HepG2 (cell line): ENCODE measurements around the gene ADM. TPM values are rescaled to one million over a fixed set of nuclear protein-coding genes. Genes with fewer than 3 reads are reported as not detected.

Source experiments
- CC2D1A ChIP-seq: sonication (generic); formaldehyde crosslinking; IDR thresholded peaks from 2 replicates; pipeline ENCODE4 v1.8.1; 2023; ENCODE audit warnings: mild to moderate bottlenecking, missing genetic modification reagents
- CHD2 ChIP-seq: IDR thresholded peaks from 2 replicates; pipeline ENCODE4 v1.6.1; 2011; ENCODE audit warnings: low read depth, low read length, improper control_type of control experiment
- ERF ChIP-seq: IDR thresholded peaks from 2 replicates; pipeline ENCODE4 v1.6.1; 2018; ENCODE audit warnings: missing biosample characterization, missing genetic modification reagents
- FOSL1 ChIP-seq: sonication (generic); formaldehyde crosslinking; IDR thresholded peaks from 2 replicates; pipeline ENCODE4 v1.9.0; 2021; ENCODE audit warnings: missing genetic modification reagents, borderline replicate concordance
- JUN ChIP-seq: sonication (generic); formaldehyde crosslinking; IDR thresholded peaks from 2 replicates; pipeline ENCODE4 v1.4.0; 2020; ENCODE audit warnings: mild to moderate bottlenecking, missing genetic modification reagents
- MED8 ChIP-seq: sonication (generic); formaldehyde crosslinking; IDR thresholded peaks from 2 replicates; pipeline ENCODE4 v1.8.1; 2023; ENCODE audit warnings: mild to moderate bottlenecking, missing genetic modification reagents; ENCODE audit not compliant: insufficient replicate concordance
- PTBP1 ChIP-seq: fragments of 200-400 bp; formaldehyde crosslinking; IDR thresholded peaks from 2 replicates; pipeline ENCODE4 v1.6.1; 2018; ENCODE audit warnings: low read length, low read depth; ENCODE audit not compliant: poor library complexity, severe bottlenecking
- REPIN1 ChIP-seq: sonication (generic); formaldehyde crosslinking; IDR thresholded peaks from 2 replicates; pipeline ENCODE4 v1.8.0; 2022; ENCODE audit warnings: missing genetic modification reagents, low read depth, mild to moderate bottlenecking, borderline replicate concordance
- WIZ ChIP-seq: sonication (generic); formaldehyde crosslinking; IDR thresholded peaks from 2 replicates; pipeline ENCODE4 v1.5.1; 2020; ENCODE audit warnings: mild to moderate bottlenecking, missing genetic modification reagents
- ZFX ChIP-seq: sonication (generic); formaldehyde crosslinking; IDR thresholded peaks from 2 replicates; pipeline ENCODE4 v1.4.0; 2020; ENCODE audit warnings: mild to moderate bottlenecking, low read depth, missing genetic modification reagents, moderate library complexity
- ZNF234 ChIP-seq: sonication (generic); formaldehyde crosslinking; conservative IDR thresholded peaks from 2 replicates; pipeline ENCODE4 v1.5.1; 2020; ENCODE audit warnings: mild to moderate bottlenecking, missing genetic modification reagents
- ZNF512B ChIP-seq: sonication (generic); formaldehyde crosslinking; IDR thresholded peaks from 2 replicates; pipeline ENCODE4 v1.5.1; 2020; ENCODE audit warnings: missing genetic modification reagents, mild to moderate bottlenecking, borderline replicate concordance
- ZNF879 ChIP-seq: sonication (generic); formaldehyde crosslinking; IDR thresholded peaks from 2 replicates; pipeline ENCODE4 v1.8.1; 2023; ENCODE audit warnings: missing genetic modification reagents
- polyA plus RNA-seq, 8 experiments: library from polyadenylated mRNA; depleted of rRNA in 3 of 8; stranded (reverse) in 7 of 8; unstranded in 1 of 8; fragments of >200 nt; fragmentation: Illumina TruSeq in 4 of 8; extraction: Trizol in 4 of 8; gene quantifications; 2 replicates each; pipeline versions ENCODE4 v1.2.1 to v1.2.3, GENCODE V29; 2011 to 2016; ENCODE audit warnings: low read depth in 4 of 8, missing spikeins in 1 of 8, mixed read lengths in 1 of 8; ENCODE audit not compliant: insufficient read depth in 1 of 8
- total RNA-seq, 5 experiments: library from RNA; depleted of rRNA; stranded (reverse); fragments of >200 nt; fragmentation: Illumina TruSeq; extraction: Trizol; gene quantifications; 2 replicates each; pipeline ENCODE4 v1.2.3, GENCODE V29; 2016; ENCODE audit warnings: low read depth in 1 of 5
- TF ChIP-seq, protein P1 (sequence below): sonication (generic); formaldehyde crosslinking; IDR thresholded peaks from 2 replicates; pipeline ENCODE4 v1.5.1; 2020; ENCODE audit warnings: mild to moderate bottlenecking, missing genetic modification reagents
- TF ChIP-seq, protein P2 (sequence below): sonication (generic); formaldehyde crosslinking; IDR thresholded peaks from 2 replicates; pipeline ENCODE4 v1.4.0; 2020; ENCODE audit warnings: low read depth, mild to moderate bottlenecking, missing genetic modification reagents
- TF ChIP-seq, protein P3 (sequence below): sonication (generic); formaldehyde crosslinking; IDR thresholded peaks from 2 replicates; pipeline ENCODE4 v1.4.0; 2020; ENCODE audit warnings: low read depth, mild to moderate bottlenecking, missing genetic modification reagents
- TF ChIP-seq, protein P4 (sequence below): conservative IDR thresholded peaks from 2 replicates; pipeline ENCODE4 v1.6.1; 2018; ENCODE audit warnings: missing genetic modification reagents

The ADM gene
- total and polyA plus RNA-seq, 2 of the 13 experiments (the other 11 are each of a cell fraction or from before 2014, with no cell fraction given), result 10.7 to 26.1 TPM

DNA sequence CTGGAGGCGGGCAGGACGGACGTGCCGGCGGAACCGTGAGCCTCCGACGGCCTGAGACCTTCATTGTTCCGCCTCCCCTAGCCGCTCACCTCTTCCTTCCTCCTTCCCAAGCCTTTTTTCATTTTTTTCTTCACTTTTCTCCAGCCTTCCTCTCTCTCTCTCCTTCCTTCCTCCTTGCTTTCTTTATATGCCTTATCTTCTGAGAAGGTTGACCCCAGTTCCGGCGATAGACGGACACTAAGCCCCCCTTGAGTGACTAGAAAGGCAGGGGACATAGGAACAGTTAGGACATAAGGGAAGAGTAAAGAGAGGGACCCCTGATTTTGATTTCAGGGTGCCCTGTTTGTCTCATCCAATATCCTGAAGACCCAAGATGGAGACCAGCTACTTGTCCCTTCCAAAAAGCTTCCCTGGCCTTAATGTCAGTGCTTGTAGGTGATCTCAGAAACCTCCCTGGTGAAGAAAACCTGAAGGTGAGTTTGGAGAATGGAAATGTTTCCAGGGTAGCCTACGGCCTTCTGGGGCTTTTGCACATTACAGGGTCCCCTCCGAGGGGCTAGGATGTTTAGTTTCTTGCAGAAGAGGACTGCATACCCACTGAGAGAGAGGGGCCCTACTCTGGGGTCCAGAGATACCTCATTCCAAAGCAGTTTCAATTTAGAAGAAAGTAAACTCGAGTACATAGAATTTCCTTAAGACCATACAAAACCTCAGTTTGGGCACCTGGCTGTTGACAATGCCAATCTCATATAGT is 3.5 kb downstream of the ADM start (continued):
- TF ChIP-seq, protein P1, sequence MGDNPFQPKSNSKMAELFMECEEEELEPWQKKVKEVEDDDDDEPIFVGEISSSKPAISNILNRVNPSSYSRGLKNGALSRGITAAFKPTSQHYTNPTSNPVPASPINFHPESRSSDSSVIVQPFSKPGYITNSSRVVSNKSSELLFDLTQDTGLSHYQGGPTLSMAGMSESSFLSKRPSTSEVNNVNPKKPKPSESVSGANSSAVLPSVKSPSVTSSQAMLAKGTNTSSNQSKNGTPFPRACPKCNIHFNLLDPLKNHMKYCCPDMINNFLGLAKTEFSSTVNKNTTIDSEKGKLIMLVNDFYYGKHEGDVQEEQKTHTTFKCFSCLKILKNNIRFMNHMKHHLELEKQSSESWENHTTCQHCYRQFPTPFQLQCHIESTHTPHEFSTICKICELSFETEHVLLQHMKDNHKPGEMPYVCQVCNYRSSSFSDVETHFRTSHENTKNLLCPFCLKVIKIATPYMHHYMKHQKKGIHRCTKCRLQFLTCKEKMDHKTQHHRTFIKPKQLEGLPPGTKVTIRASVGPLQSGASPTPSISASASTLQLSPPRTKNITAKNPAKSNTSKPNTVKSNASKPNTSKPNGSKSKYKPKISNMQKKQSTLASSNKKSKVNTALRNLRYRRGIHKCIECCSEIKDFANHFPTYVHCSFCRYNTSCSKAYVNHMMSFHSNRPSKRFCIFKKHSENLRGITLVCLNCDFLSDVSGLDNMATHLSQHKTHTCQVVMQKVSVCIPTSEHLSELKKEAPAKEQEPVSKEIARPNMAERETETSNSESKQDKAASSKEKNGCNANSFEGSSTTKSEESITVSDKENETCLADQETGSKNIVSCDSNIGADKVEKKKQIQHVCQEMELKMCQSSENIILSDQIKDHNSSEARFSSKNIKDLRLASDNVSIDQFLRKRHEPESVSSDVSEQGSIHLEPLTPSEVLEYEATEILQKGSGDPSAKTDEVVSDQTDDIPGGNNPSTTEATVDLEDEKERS (CRISPR knock-in tag), result 0 out of 2 replicates have a peak, but pooled peaks have one; percentile 27
- 0 out of 2 replicates have a peak, but pooled peaks have one; percentile 52 for TF ChIP-seq ZFX (CRISPR knock-in tag)
- TF ChIP-seq ZNF234 (CRISPR knock-in tag), result no peak
- TF ChIP-seq REPIN1 (CRISPR knock-in tag), result no peak
- peak; percentile 45 for TF ChIP-seq MED8 (CRISPR knock-in tag)
- TF ChIP-seq WIZ (CRISPR knock-in tag), result no peak
- no peak for TF ChIP-seq PTBP1
- no peak for TF ChIP-seq FOSL1 (CRISPR knock-in tag)
- TF ChIP-seq ZNF879 (CRISPR knock-in tag), result no peak
- peak; percentile 11; the same call in 1 of the 2 replicates for TF ChIP-seq JUN
- TF ChIP-seq, protein P2, sequence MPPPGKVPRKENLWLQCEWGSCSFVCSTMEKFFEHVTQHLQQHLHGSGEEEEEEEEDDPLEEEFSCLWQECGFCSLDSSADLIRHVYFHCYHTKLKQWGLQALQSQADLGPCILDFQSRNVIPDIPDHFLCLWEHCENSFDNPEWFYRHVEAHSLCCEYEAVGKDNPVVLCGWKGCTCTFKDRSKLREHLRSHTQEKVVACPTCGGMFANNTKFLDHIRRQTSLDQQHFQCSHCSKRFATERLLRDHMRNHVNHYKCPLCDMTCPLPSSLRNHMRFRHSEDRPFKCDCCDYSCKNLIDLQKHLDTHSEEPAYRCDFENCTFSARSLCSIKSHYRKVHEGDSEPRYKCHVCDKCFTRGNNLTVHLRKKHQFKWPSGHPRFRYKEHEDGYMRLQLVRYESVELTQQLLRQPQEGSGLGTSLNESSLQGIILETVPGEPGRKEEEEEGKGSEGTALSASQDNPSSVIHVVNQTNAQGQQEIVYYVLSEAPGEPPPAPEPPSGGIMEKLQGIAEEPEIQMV, result no peak
- TF ChIP-seq, protein P3, sequence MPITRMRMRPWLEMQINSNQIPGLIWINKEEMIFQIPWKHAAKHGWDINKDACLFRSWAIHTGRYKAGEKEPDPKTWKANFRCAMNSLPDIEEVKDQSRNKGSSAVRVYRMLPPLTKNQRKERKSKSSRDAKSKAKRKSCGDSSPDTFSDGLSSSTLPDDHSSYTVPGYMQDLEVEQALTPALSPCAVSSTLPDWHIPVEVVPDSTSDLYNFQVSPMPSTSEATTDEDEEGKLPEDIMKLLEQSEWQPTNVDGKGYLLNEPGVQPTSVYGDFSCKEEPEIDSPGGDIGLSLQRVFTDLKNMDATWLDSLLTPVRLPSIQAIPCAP (CRISPR knock-in tag), result no peak
- no peak for TF ChIP-seq ERF (CRISPR knock-in tag)
- no peak for TF ChIP-seq CC2D1A (CRISPR knock-in tag)
- TF ChIP-seq, protein P4, sequence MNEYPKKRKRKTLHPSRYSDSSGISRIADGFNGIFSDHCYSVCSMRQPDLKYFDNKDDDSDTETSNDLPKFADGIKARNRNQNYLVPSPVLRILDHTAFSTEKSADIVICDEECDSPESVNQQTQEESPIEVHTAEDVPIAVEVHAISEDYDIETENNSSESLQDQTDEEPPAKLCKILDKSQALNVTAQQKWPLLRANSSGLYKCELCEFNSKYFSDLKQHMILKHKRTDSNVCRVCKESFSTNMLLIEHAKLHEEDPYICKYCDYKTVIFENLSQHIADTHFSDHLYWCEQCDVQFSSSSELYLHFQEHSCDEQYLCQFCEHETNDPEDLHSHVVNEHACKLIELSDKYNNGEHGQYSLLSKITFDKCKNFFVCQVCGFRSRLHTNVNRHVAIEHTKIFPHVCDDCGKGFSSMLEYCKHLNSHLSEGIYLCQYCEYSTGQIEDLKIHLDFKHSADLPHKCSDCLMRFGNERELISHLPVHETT (CRISPR knock-in tag), result no peak
- TF ChIP-seq ZNF512B (CRISPR knock-in tag), result 0 out of 2 replicates have a peak, but pooled peaks have one; percentile 95
- no peak for TF ChIP-seq CHD2
- TF ChIP-seq, all 625 proteins: peak for 34
